Neuron (in vitro differentiated cells): ENCODE measurements around the gene SPAG16.

Source experiments
- H2AFZ ChIP-seq: one replicate; pipeline ENCODE4 v1.6.1; 2013; ENCODE audit warnings: low read depth, mild to moderate bottlenecking, inconsistent platforms, low read length, moderate library complexity
- H3K27me3 ChIP-seq: one replicate; pipeline ENCODE4 v1.6.1; 2013; ENCODE audit warnings: low read length; ENCODE audit not compliant: insufficient read depth
- H3K36me3 ChIP-seq: one replicate; pipeline ENCODE4 v1.6.1; 2013; ENCODE audit warnings: low read length; ENCODE audit not compliant: insufficient read depth
- H3K4me1 ChIP-seq: one replicate; pipeline ENCODE4 v1.6.1; 2013; ENCODE audit warnings: low read length; ENCODE audit not compliant: insufficient read depth
- H3K4me3 ChIP-seq: 2 replicates; pipeline ENCODE4 v1.5.1; 2013; ENCODE audit warnings: mild to moderate bottlenecking, low read length, moderate library complexity
- H3K9me3 ChIP-seq: one replicate; pipeline ENCODE4 v1.6.1; 2013; ENCODE audit warnings: low read length

The SPAG16 gene

GRCh38 chr2:214315324-214315723 is 1031.1 kb downstream of the SPAG16 start:
- H3K4me3 ChIP-seq, result no peak overlapping the region
- no peaks in the 10 kb centered on the region for H3K9me3 ChIP-seq
- H3K4me1 ChIP-seq, result no peaks in the 10 kb centered on the region
- no peaks in the 10 kb centered on the region for H3K36me3 ChIP-seq
- H3K27me3 ChIP-seq, result no peaks in the 10 kb centered on the region
- H2AFZ ChIP-seq, result no peak overlapping the region

- Histone ChIP-seq H3K4me1 (no peaks in the 10 kb centered on the region), H3K4me3 (no peak overlapping the region), H3K27me3 (no peaks in the 10 kb centered on the region), H2AFZ (no peak overlapping the region), H3K36me3 (no peaks in the 10 kb centered on the region), H3K9me3 (no peaks in the 10 kb centered on the region)
These were observed 1035.9 kb downstream of the SPAG16 start for GRCh38 chr2:214320211-214320610.

- Histone ChIP-seq H3K4me1 (no peaks in the 10 kb centered on the region), H2AFZ (no peak overlapping the region), H3K27me3 (no peaks in the 10 kb centered on the region), H3K4me3 (no peak overlapping the region), H3K9me3 (no peaks in the 10 kb centered on the region), H3K36me3 (no peaks in the 10 kb centered on the region)
These were observed 1038.4 kb downstream of the SPAG16 start for GRCh38 chr2:214322662-214323061.

GRCh38 chr2:214325404-214325803 is 1041.1 kb downstream of the SPAG16 start:
- no peaks in the 10 kb centered on the region for H3K27me3 ChIP-seq
- no peaks in the 10 kb centered on the region for H3K9me3 ChIP-seq
- H3K4me1 ChIP-seq, result peaks cover 16% of the 10 kb centered on the region
- H2AFZ ChIP-seq, result no peak overlapping the region
- H3K36me3 ChIP-seq, result no peaks in the 10 kb centered on the region
- no peak overlapping the region for H3K4me3 ChIP-seq

- H3K36me3 ChIP-seq, result no peaks in the 10 kb centered on the region
- no peaks in the 10 kb centered on the region for H3K9me3 ChIP-seq
- H2AFZ ChIP-seq, result peak overlapping the region; percentile 74
- H3K27me3 ChIP-seq, result no peaks in the 10 kb centered on the region
- peaks cover 16% of the 10 kb centered on the region for H3K4me1 ChIP-seq
- H3K4me3 ChIP-seq, result no peak overlapping the region
These were observed 1044.7 kb downstream of the SPAG16 start for GRCh38 chr2:214328941-214329340.

- Histone ChIP-seq H2AFZ (no peak overlapping the region), H3K27me3 (no peaks in the 10 kb centered on the region), H3K4me3 (no peak overlapping the region), H3K9me3 (no peaks in the 10 kb centered on the region), H3K36me3 (no peaks in the 10 kb centered on the region), H3K4me1 (no peaks in the 10 kb centered on the region)
These were observed 1057.4 kb downstream of the SPAG16 start for GRCh38 chr2:214341646-214342045.

- Histone ChIP-seq H3K4me3 (no peak overlapping the region), H3K9me3 (peaks cover 3% of the 10 kb centered on the region), H2AFZ (no peak overlapping the region), H3K4me1 (no peaks in the 10 kb centered on the region), H3K36me3 (no peaks in the 10 kb centered on the region), H3K27me3 (no peaks in the 10 kb centered on the region)
These were observed 1074.2 kb downstream of the SPAG16 start for GRCh38 chr2:214358506-214358905.

GRCh38 chr2:214361116-214361515 is 1076.9 kb downstream of the SPAG16 start:
- peaks cover 3% of the 10 kb centered on the region for H3K9me3 ChIP-seq
- no peaks in the 10 kb centered on the region for H3K36me3 ChIP-seq
- H3K4me3 ChIP-seq, result no peak overlapping the region
- H3K27me3 ChIP-seq, result no peaks in the 10 kb centered on the region
- H3K4me1 ChIP-seq, result no peaks in the 10 kb centered on the region
- no peak overlapping the region for H2AFZ ChIP-seq

GRCh38 chr2:214365549-214365948 is 1081.3 kb downstream of the SPAG16 start:
- H3K9me3 ChIP-seq, result no peaks in the 10 kb centered on the region
- H3K27me3 ChIP-seq, result no peaks in the 10 kb centered on the region
- no peak overlapping the region for H3K4me3 ChIP-seq
- H2AFZ ChIP-seq, result no peak overlapping the region
- no peaks in the 10 kb centered on the region for H3K36me3 ChIP-seq
- H3K4me1 ChIP-seq, result no peaks in the 10 kb centered on the region

- Histone ChIP-seq H3K27me3 (no peaks in the 10 kb centered on the region), H3K36me3 (no peaks in the 10 kb centered on the region), H3K4me3 (no peak overlapping the region), H3K4me1 (no peaks in the 10 kb centered on the region), H3K9me3 (no peaks in the 10 kb centered on the region), H2AFZ (no peak overlapping the region)
These were observed 1082.9 kb downstream of the SPAG16 start for GRCh38 chr2:214367171-214367570.

- no peaks in the 10 kb centered on the region for H3K27me3 ChIP-seq
- H3K36me3 ChIP-seq, result no peaks in the 10 kb centered on the region
- peaks cover 10% of the 10 kb centered on the region for H3K4me1 ChIP-seq
- H2AFZ ChIP-seq, result no peak overlapping the region
- no peak overlapping the region for H3K4me3 ChIP-seq
- no peaks in the 10 kb centered on the region for H3K9me3 ChIP-seq
These were observed 1092.5 kb downstream of the SPAG16 start for GRCh38 chr2:214376618-214377285.

GRCh38 chr2:214377286-214377624 is 1093.0 kb downstream of the SPAG16 start:
- no peaks in the 10 kb centered on the region for H3K36me3 ChIP-seq
- H3K4me1 ChIP-seq, result peaks cover 12% of the 10 kb centered on the region
- no peaks in the 10 kb centered on the region for H3K9me3 ChIP-seq
- no peak overlapping the region for H3K4me3 ChIP-seq
- H3K27me3 ChIP-seq, result no peaks in the 10 kb centered on the region
- H2AFZ ChIP-seq, result no peak overlapping the region

GRCh38 chr2:214378455-214379103 is 1094.3 kb downstream of the SPAG16 start:
- Histone ChIP-seq H3K27me3 (no peaks in the 10 kb centered on the region), H3K36me3 (no peaks in the 10 kb centered on the region), H3K4me1 (peaks cover 12% of the 10 kb centered on the region), H2AFZ (no peak overlapping the region), H3K4me3 (no peak overlapping the region), H3K9me3 (no peaks in the 10 kb centered on the region)

- Histone ChIP-seq H3K36me3 (no peaks in the 10 kb centered on the region), H3K9me3 (no peaks in the 10 kb centered on the region), H3K4me1 (peaks cover 12% of the 10 kb centered on the region), H2AFZ (no peak overlapping the region), H3K27me3 (no peaks in the 10 kb centered on the region), H3K4me3 (no peak overlapping the region)
These were observed 1095.0 kb downstream of the SPAG16 start for GRCh38 chr2:214379227-214379626.
